ENCODE results near the gene ATG13. TPM values are rescaled to one million over a fixed set of nuclear protein-coding genes. Genes with fewer than 3 reads are reported as not detected.

The ATG13 gene
- total and polyA plus RNA-seq, 2 of the 4 experiments (the other 2 are of a cell fraction) = 43.0 to 49.7 TPM

DNA sequence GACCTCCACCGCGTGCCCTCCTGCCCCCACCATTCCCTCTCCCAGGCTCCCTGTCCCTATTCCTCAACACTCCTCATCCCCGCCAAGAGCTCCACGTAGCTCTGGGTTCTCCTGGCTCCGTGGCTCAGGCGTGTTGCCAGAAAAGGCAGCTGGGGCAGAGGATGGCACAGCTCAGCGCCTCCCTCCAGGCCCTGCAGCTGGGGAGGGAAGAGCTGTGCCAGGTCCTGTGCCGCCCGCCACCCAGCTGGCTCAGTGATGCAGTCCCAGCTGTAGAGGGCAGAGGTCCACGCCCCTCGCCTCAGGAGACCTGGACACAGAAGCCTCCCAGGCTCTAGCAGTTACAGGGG lies 78.8 kb downstream of the ATG13 start:
- no peak overlapping the region for H3K23ac ChIP-seq (ENCODE audit: low read depth, low read length)
- ATAC-seq (ENCODE audit: low read depth) (no peak), DNase-seq (no peak)
- H3K4ac ChIP-seq (ENCODE audit: low read depth, low read length) = no peak overlapping the region
- H3K27me3 ChIP-seq (ENCODE audit: control insufficient read depth, insufficient read depth, low read length) = no peaks in the 10 kb centered on the region
- H3K79me1 ChIP-seq (ENCODE audit: low read depth in 1 of 2, low read length in 2 of 2) = peaks cover 34 to 75% of the 10 kb centered on the region in 2 experiments
- no peak overlapping the region for H2AK5ac ChIP-seq (ENCODE audit: low read depth, low read length)
- ChIA-PET POLR2A (ENCODE audit: unreplicated experiment) (interaction anchor here (0.9 kb wide), 1 partner anchor 841 kb away, joined by 5 read pairs; no protein-coding TSS in a partner anchor), CTCF (no interaction called here)
- H3K14ac ChIP-seq (replicated peaks; ENCODE audit: low read depth, low read length) = no peak overlapping the region
- H2BK5ac ChIP-seq (ENCODE audit: low read depth, low read length, poor library complexity, severe bottlenecking) = no peak overlapping the region
- peak overlapping the region; percentile 70 for H2AK9ac ChIP-seq (replicated peaks; ENCODE audit: low read depth, low read length, poor library complexity)
- H3K27ac ChIP-seq (ENCODE audit: insufficient read depth, low read length) = no peak overlapping the region
- H3K56ac ChIP-seq (ENCODE audit: extremely low read depth, insufficient read depth, low read length) = no peak overlapping the region
- no peak overlapping the region for H4K8ac ChIP-seq (ENCODE audit: low read depth in 2 of 2, low read length in 2 of 2)
- TF ChIP-seq RAD21 (IDR thresholded peaks at IDR 0.05; ENCODE audit: low read length) (no peak), RCOR1 (IDR thresholded peaks at IDR 0.05; ENCODE audit: insufficient replicate concordance, low read length) (no peak), POLR2A (IDR thresholded peaks at IDR 0.05; ENCODE audit: low read depth, low read length) (no peak), ELK1 (IDR thresholded peaks at IDR 0.05; ENCODE audit: borderline replicate concordance, low read depth, low read length) (no peak), RFX5 (IDR thresholded peaks at IDR 0.05; ENCODE audit: low read depth, low read length) (no peak), CHD1 (IDR thresholded peaks at IDR 0.05; ENCODE audit: low read depth, low read length) (no peak), NFE2L2 (IDR thresholded peaks at IDR 0.05; ENCODE audit: low read depth, low read length) (no peak), MAZ (IDR thresholded peaks at IDR 0.05; ENCODE audit: borderline replicate concordance, low read depth, low read length) (no peak), BHLHE40 (IDR thresholded peaks at IDR 0.05; ENCODE audit: low read depth, low read length) (no peak), CEBPB (IDR thresholded peaks at IDR 0.05; ENCODE audit: low read depth, low read length) (no peak), SMC3 (IDR thresholded peaks at IDR 0.05; ENCODE audit: low read depth, low read length) (no peak), USF2 (IDR thresholded peaks at IDR 0.05; ENCODE audit: low read depth, low read length) (no peak), MXI1 (IDR thresholded peaks at IDR 0.05; ENCODE audit: borderline replicate concordance, low read depth, low read length) (no peak), MAFK (IDR thresholded peaks at IDR 0.05; ENCODE audit: low read depth, low read length) (no peak), FOS (IDR thresholded peaks at IDR 0.05; ENCODE audit: low read depth, low read length) (no peak)
- TF ChIP-seq, protein P1, sequence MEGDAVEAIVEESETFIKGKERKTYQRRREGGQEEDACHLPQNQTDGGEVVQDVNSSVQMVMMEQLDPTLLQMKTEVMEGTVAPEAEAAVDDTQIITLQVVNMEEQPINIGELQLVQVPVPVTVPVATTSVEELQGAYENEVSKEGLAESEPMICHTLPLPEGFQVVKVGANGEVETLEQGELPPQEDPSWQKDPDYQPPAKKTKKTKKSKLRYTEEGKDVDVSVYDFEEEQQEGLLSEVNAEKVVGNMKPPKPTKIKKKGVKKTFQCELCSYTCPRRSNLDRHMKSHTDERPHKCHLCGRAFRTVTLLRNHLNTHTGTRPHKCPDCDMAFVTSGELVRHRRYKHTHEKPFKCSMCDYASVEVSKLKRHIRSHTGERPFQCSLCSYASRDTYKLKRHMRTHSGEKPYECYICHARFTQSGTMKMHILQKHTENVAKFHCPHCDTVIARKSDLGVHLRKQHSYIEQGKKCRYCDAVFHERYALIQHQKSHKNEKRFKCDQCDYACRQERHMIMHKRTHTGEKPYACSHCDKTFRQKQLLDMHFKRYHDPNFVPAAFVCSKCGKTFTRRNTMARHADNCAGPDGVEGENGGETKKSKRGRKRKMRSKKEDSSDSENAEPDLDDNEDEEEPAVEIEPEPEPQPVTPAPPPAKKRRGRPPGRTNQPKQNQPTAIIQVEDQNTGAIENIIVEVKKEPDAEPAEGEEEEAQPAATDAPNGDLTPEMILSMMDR (conservative IDR thresholded peaks at IDR 0.05; ENCODE audit: low read depth, low read length) = no peak
- in situ Hi-C loops (cut with MboI; ENCODE audit: low sequenced_read_pairs) = no loop called here
- WGBS, 2 experiments (ENCODE audit: extremely low coverage in 2 of 2, insufficient read length in 1 of 2) = 60% methylated on average over 1 of the region's 11 CpGs; no CpG with 5 or more reads in 1 of the 2 experiments
- H3K4me2 ChIP-seq (ENCODE audit: low read depth, low read length) = no peak overlapping the region
- H3K9me3 ChIP-seq (ENCODE audit: control insufficient read depth, insufficient read depth, low read length) = no peaks in the 10 kb centered on the region
- peaks cover 12% of the 10 kb centered on the region; the same call in 1 of the 2 replicates for H3K9me1 ChIP-seq (ENCODE audit: insufficient read depth, low read length)
- no peak overlapping the region for H2BK15ac ChIP-seq (ENCODE audit: low read depth, low read length)
- no peak overlapping the region for H4K91ac ChIP-seq (ENCODE audit: insufficient read depth, low read depth, low read length)
- H2BK120ac ChIP-seq (ENCODE audit: low read depth, low read length) = no peak overlapping the region
- dilution Hi-C loops (cut with HindIII; ENCODE audit: low sequenced_read_pairs, unreplicated experiment) = no loop called here
- no peak overlapping the region for H3K18ac ChIP-seq (ENCODE audit: low read depth, low read length)
- H2AFZ ChIP-seq (replicated peaks; ENCODE audit: low read length, poor library complexity) = no peak overlapping the region
- H2BK20ac ChIP-seq (ENCODE audit: low read depth, low read length) = no peak overlapping the region
- no peak overlapping the region for H4K5ac ChIP-seq (ENCODE audit: low read depth, low read length)
- intact Hi-C loops (cut with micrococcal nuclease) = no loop called here
- peaks cover 13% of the 10 kb centered on the region for H3K4me1 ChIP-seq (ENCODE audit: control insufficient read depth, insufficient read depth, low read length)
- BruUV-seq (replicated peaks) = no TSS peak
- H4K20me1 ChIP-seq (ENCODE audit: insufficient read depth, low read length) = 0 out of 2 replicates have a peak, but pooled peaks cover 12% of the 10 kb centered on the region
- no peak overlapping the region for H3K9ac ChIP-seq (ENCODE audit: low read depth, low read length)
- no peak overlapping the region for H3K4me3 ChIP-seq (ENCODE audit: insufficient read depth, low read depth, low read length)
- peaks cover 45% of the 10 kb centered on the region for H3K36me3 ChIP-seq (ENCODE audit: control insufficient read depth, insufficient read depth, low read length)

Data from IMR-90 (cell line).